ENCODE results near the gene CHCHD6.

Gene CHCHD6

DNA sequence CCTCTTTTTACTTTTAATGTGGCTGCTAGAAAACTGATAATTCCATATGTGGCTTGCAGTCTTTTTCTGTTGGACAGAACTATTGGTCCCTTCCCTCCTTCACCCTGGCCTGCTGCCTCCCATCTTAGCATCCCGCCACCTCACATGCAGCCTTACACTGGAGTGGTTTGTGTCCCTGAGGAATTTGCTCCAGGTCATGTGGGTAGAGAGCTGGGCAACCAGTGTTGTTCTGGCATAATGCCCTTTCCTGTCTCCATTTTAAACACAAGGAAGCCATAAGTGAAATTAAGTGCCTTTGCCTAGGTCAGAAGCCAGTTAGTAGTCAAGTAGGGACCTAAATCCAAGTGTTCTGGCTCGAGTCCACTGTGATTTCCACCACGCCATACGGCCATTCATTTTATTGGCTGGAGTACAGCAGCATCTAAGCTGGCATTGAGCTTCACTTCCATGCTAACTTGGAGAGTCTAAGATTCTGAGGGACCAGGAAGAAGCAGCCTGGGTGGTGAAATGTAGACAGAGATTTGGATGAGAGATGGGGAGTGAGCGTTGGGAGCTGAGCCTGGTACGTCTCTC, 232.9 kb downstream of the CHCHD6 start:
- H3K36me3 ChIP-seq = no peaks in the 10 kb centered on the region
- H4K20me1 ChIP-seq = no peaks in the 10 kb centered on the region

GRCh38 chr3:126937533-126937932, 233.5 kb downstream of the CHCHD6 start:
- H3K4me3 ChIP-seq = no peak overlapping the region
- no peak for TF ChIP-seq Cebpa-rat (IDR thresholded peaks at IDR 0.05)
- peak overlapping the region; percentile 78 for H3K4me2 ChIP-seq
- peaks cover 64% of the 10 kb centered on the region for H3K4me1 ChIP-seq
- no peak overlapping the region for H3K9ac ChIP-seq
- no peaks in the 10 kb centered on the region for H3K36me3 ChIP-seq
- H4K20me1 ChIP-seq = no peaks in the 10 kb centered on the region
- no peak overlapping the region for H3K27ac ChIP-seq
- H3K9me3 ChIP-seq = no peaks in the 10 kb centered on the region
- H3K27me3 ChIP-seq = no peaks in the 10 kb centered on the region

More for the DNA sequence above, 232.9 kb downstream of the CHCHD6 start:
- no peak overlapping the region for H3K4me3 ChIP-seq
- no peak overlapping the region for H3K27ac ChIP-seq
- H3K9ac ChIP-seq = no peak overlapping the region
- peaks cover 58% of the 10 kb centered on the region for H3K4me1 ChIP-seq
- TF ChIP-seq Cebpa-rat (IDR thresholded peaks at IDR 0.05) = no peak
- peak overlapping the region; percentile 78 for H3K4me2 ChIP-seq
- no peaks in the 10 kb centered on the region for H3K9me3 ChIP-seq
- H3K27me3 ChIP-seq = no peaks in the 10 kb centered on the region

DNA sequence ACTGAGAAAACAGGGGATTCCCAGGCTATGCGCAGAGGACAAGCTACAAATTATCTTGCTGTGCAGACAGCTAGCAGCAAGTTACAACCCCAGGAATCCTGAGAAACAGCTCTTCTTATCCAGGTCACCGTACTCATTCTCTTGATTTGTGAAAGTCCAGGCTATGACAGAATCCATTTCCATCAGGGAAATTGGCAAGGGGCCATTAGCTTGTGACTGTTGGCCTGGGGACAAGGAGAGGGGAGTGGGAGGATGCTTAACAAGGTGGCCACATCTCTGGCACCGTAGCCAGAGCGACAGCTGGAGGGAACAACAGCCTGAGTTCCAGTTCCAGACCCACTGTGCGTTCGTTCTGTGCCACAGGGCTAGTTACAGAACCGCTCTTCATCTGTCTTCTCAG, 233.9 kb downstream of the CHCHD6 start:
- H4K20me1 ChIP-seq = no peaks in the 10 kb centered on the region
- no peak overlapping the region for H3K27ac ChIP-seq
- 0 out of 2 replicates have a peak, but pooled peaks cover under 1% of the 10 kb centered on the region for H3K36me3 ChIP-seq
- TF ChIP-seq Cebpa-rat (IDR thresholded peaks at IDR 0.05) = no peak
- peaks cover 67% of the 10 kb centered on the region for H3K4me1 ChIP-seq
- H3K27me3 ChIP-seq = no peaks in the 10 kb centered on the region
- H3K9me3 ChIP-seq = no peaks in the 10 kb centered on the region
- no peak overlapping the region for H3K4me3 ChIP-seq
- peak overlapping the region; percentile 78 for H3K4me2 ChIP-seq
- H3K9ac ChIP-seq = no peak overlapping the region

DNA sequence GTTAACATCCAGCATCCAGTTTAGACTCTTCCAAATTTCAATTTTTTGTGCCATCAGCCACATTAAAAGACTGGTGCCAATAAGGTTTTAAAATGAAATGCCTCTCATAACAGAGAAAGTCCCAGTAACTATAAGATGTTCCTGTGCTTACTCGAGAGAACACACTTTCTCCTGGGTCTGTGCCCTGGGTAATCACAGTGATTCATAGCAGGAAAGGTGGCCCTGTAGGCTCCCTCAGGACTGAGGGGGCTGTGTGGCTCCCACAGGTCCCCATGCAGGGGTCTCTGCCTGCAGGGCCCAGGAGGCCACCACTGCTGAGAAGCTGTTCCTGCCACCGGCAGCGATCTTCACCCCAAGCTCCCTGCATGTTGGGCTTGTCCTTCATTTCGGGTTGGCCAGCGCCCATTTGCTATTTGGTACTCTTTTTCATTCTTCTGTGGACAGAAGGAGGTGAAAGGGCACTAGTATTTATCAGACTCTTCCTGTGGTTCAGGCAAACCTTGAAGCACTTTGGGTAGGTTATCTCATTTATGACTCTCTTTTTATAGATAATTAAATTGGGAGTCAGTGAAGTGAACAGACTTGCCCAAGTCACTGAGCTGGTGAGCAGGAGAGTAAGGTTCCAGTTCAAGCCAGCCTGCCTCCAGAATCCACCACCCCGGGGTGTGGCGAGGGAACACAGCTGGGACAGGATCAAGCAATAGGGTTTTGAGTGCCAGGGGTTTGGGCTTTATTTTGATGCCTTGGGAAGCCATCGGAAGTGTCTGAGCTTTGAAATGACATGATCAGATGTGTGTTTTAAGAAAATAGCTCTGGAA, 234.7 kb downstream of the CHCHD6 start:
- peak overlapping the region; percentile 78 for H3K4me2 ChIP-seq
- no peaks in the 10 kb centered on the region for H3K27me3 ChIP-seq
- peak overlapping the region; percentile 38 for H3K27ac ChIP-seq
- no peaks in the 10 kb centered on the region for H3K9me3 ChIP-seq
- 0 out of 2 replicates have a peak overlapping the region, but pooled peaks have one; percentile 28 for H3K9ac ChIP-seq
- TF ChIP-seq Cebpa-rat (IDR thresholded peaks at IDR 0.05) = no peak
- H3K4me3 ChIP-seq = no peak overlapping the region
- peaks cover 67% of the 10 kb centered on the region for H3K4me1 ChIP-seq
- 0 out of 2 replicates have a peak, but pooled peaks cover 7% of the 10 kb centered on the region for H3K36me3 ChIP-seq
- H4K20me1 ChIP-seq = no peaks in the 10 kb centered on the region

DNA sequence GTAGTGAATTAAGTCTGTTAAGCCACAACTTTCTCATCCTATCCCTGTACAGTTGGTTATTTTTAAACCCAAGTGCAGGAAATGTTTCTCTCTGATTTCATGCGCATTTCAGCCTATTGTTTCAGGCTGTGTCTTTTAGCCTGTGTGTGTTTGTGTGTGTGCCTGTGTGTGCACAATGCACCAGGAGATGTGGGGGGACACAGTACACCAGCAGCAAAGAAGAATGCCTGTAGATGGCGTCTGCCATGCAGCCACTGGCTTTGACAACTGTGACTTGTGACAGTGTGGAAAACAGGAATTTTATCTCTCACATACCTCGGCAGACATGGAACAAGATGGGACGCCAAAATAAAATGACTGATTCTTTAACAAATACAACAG, 235.3 kb downstream of the CHCHD6 start:
- 0 out of 2 replicates have a peak overlapping the region, but pooled peaks have one; percentile 28 for H3K9ac ChIP-seq
- H3K9me3 ChIP-seq = no peaks in the 10 kb centered on the region
- peaks cover 72% of the 10 kb centered on the region for H3K4me1 ChIP-seq
- peak overlapping the region; percentile 38 for H3K27ac ChIP-seq
- no peak for TF ChIP-seq Cebpa-rat (IDR thresholded peaks at IDR 0.05)
- H3K27me3 ChIP-seq = no peaks in the 10 kb centered on the region
- H3K4me2 ChIP-seq = peak overlapping the region; percentile 78
- no peaks in the 10 kb centered on the region for H4K20me1 ChIP-seq
- no peak overlapping the region for H3K4me3 ChIP-seq
- H3K36me3 ChIP-seq = 0 out of 2 replicates have a peak, but pooled peaks cover 7% of the 10 kb centered on the region

GRCh38 chr3:126939733-126940132, 235.7 kb downstream of the CHCHD6 start:
- Histone ChIP-seq H3K9ac (0 out of 2 replicates have a peak overlapping the region, but pooled peaks have one; percentile 28), H3K9me3 (no peaks in the 10 kb centered on the region), H3K27me3 (no peaks in the 10 kb centered on the region), H3K4me3 (no peak overlapping the region), H4K20me1 (no peaks in the 10 kb centered on the region), H3K36me3 (0 out of 2 replicates have a peak, but pooled peaks cover 7% of the 10 kb centered on the region), H3K4me1 (peaks cover 76% of the 10 kb centered on the region), H3K4me2 (peak overlapping the region; percentile 78), H3K27ac (no peak overlapping the region)
- TF ChIP-seq Cebpa-rat (IDR thresholded peaks at IDR 0.05) = no peak

GRCh38 chr3:126941721-126942270, 237.8 kb downstream of the CHCHD6 start:
- H3K27ac ChIP-seq = no peak overlapping the region
- H3K4me3 ChIP-seq = no peak overlapping the region
- H3K4me2 ChIP-seq = peak overlapping the region; percentile 72
- no peak for TF ChIP-seq Cebpa-rat (IDR thresholded peaks at IDR 0.05)
- no peak overlapping the region for H3K9ac ChIP-seq
- no peaks in the 10 kb centered on the region for H3K9me3 ChIP-seq
- H3K4me1 ChIP-seq = peaks cover 75% of the 10 kb centered on the region
- H3K27me3 ChIP-seq = no peaks in the 10 kb centered on the region
- H4K20me1 ChIP-seq = no peaks in the 10 kb centered on the region
- 0 out of 2 replicates have a peak, but pooled peaks cover 7% of the 10 kb centered on the region for H3K36me3 ChIP-seq

DNA sequence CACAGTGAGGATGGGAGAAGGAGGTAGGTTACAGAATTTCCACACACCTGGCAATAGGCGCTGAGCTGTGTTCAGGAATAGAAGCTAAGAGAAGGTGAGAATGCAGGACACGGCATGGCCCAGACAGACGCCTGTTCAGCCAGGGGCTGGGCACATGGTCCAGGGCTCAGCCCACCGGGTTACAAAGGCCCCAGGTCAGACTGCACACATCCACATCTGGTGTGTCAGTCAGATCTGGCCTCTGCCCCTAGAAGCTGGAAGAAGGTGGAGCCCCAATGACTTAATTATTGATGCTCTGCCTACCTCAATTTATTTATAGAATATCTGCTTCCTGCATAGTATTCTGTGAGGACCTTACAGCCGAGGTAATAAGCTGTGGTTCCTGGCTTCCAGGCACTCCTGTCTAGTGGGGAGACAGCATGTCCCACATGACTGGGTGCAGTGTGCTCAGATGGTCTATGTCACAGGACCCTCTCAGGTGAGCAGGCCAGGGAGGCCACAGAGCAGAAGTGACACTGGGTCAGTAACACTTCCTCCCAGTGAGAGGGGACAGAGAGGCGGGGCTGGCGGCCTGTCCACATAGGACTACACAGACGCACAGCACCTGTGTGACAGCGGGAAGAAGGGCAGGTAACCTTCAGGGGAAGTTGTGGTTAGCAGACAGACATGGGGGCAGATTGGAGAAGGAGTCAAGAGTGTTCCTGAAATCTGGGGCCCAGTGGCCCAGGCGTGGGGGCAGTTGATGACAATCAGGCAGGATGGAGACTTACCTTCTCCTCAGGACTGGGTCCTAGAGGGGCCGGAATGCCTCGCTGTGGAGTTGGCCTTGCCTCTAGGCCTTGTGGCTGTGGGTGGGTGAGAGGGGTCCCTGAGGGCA, 240.3 kb downstream of the CHCHD6 start:
- Histone ChIP-seq H3K27me3 (no peaks in the 10 kb centered on the region), H3K36me3 (0 out of 2 replicates have a peak, but pooled peaks cover 7% of the 10 kb centered on the region), H3K9me3 (no peaks in the 10 kb centered on the region), H3K4me1 (peaks cover 73% of the 10 kb centered on the region), H3K4me3 (no peak overlapping the region), H3K4me2 (no peak overlapping the region), H4K20me1 (no peaks in the 10 kb centered on the region), H3K9ac (no peak overlapping the region), H3K27ac (no peak overlapping the region)
- no peak for TF ChIP-seq Cebpa-rat (IDR thresholded peaks at IDR 0.05)

DNA sequence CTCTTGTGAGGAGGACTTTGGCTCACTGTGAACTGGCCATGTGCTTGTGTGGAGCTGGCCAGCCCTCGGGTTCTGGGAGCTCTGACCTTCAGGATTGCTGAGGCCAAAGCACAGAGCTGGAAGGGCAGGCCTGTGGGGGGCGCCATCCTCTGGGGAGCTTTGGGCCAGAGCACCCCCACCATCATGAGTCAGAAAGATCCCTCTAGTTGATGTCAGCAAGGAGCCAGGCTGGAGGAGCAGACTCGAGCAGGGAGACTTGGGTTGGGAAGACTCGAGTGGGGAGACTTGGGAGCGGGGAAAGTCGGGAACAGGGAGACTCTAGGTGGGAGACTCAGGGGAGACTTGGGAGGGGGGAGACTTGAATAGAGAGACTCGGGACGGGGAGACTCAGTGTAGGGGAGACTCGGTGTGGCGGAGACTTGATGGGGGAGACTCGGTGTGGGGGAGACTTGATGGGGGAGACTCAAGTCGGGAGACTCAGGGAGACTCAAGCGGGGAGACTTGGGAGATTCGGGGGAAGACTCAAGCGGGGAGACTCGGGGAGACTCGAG, 241.2 kb downstream of the CHCHD6 start:
- Histone ChIP-seq H3K4me1 (peaks cover 73% of the 10 kb centered on the region), H3K27me3 (no peaks in the 10 kb centered on the region), H3K4me2 (no peak overlapping the region), H3K9ac (no peak overlapping the region), H3K36me3 (0 out of 2 replicates have a peak, but pooled peaks cover 7% of the 10 kb centered on the region), H3K27ac (no peak overlapping the region), H3K4me3 (no peak overlapping the region), H4K20me1 (no peaks in the 10 kb centered on the region), H3K9me3 (no peaks in the 10 kb centered on the region)
- no peak for TF ChIP-seq Cebpa-rat (IDR thresholded peaks at IDR 0.05)
